ENCODE data around the gene ABHD12B. TPM values are rescaled to one million over a fixed set of nuclear protein-coding genes. Genes with fewer than 3 reads are reported as not detected.
A peak's percentile ranks its signal among the peaks of the same experiment; 100 is the strongest.

Gene ABHD12B
- total and polyA plus RNA-seq, 2 of the 13 experiments (the other 11 are each of a cell fraction or from before 2014, with no cell fraction given), result not detected

DNA sequence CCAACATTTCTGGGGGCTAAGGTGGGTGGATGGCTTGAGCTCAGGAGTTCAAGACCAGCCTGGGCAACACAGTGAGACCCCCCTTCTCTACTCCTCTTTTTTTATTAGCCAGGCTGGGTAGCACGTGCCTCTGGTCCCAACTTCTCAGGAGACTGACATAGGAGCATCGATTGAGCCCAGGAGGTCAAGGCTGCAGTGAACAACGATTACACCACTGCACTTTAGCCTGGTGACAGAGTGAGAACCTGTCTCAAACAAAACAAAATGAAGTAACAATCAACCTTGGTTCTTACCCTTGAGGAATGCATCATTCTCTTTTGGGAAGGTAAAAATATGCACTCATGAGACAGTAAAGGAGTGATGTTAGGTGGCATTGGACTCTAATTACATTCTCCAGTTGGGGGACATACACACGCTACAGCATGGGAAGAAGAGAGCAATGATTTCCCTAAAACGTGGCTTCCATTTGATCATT lies 37.0 kb upstream of the ABHD12B start (continued):
- no peak for TF ChIP-seq GZF1 (CRISPR knock-in tag; IDR thresholded peaks at IDR 0.05)
- TF ChIP-seq TCF7L2 (IDR thresholded peaks at IDR 0.05; ENCODE audit: low read depth, low read length), result no peak
- no peak for TF ChIP-seq ZFP37 (CRISPR knock-in tag; IDR thresholded peaks at IDR 0.05; ENCODE audit: borderline replicate concordance)
- TF ChIP-seq NR2C2 (CRISPR knock-in tag; IDR thresholded peaks at IDR 0.05; ENCODE audit: borderline replicate concordance), result peak; percentile 78
- TF ChIP-seq CBX5 (CRISPR knock-in tag; IDR thresholded peaks at IDR 0.05; ENCODE audit: borderline replicate concordance), result no peak
- TF ChIP-seq HNF4A (CRISPR knock-in tag; IDR thresholded peaks at IDR 0.05), result peak; percentile 84
- 0 out of 2 replicates have a peak, but pooled peaks have one; percentile 36 for TF ChIP-seq SIX1 (CRISPR knock-in tag; IDR thresholded peaks at IDR 0.05; ENCODE audit: borderline replicate concordance)
- no peak for TF ChIP-seq ELF1 (CRISPR knock-in tag; IDR thresholded peaks at IDR 0.05)
- TF ChIP-seq HDAC2 (CRISPR knock-in tag; IDR thresholded peaks at IDR 0.05), result peak; percentile 70; the same call in 1 of the 2 replicates
- TF ChIP-seq, protein P1, sequence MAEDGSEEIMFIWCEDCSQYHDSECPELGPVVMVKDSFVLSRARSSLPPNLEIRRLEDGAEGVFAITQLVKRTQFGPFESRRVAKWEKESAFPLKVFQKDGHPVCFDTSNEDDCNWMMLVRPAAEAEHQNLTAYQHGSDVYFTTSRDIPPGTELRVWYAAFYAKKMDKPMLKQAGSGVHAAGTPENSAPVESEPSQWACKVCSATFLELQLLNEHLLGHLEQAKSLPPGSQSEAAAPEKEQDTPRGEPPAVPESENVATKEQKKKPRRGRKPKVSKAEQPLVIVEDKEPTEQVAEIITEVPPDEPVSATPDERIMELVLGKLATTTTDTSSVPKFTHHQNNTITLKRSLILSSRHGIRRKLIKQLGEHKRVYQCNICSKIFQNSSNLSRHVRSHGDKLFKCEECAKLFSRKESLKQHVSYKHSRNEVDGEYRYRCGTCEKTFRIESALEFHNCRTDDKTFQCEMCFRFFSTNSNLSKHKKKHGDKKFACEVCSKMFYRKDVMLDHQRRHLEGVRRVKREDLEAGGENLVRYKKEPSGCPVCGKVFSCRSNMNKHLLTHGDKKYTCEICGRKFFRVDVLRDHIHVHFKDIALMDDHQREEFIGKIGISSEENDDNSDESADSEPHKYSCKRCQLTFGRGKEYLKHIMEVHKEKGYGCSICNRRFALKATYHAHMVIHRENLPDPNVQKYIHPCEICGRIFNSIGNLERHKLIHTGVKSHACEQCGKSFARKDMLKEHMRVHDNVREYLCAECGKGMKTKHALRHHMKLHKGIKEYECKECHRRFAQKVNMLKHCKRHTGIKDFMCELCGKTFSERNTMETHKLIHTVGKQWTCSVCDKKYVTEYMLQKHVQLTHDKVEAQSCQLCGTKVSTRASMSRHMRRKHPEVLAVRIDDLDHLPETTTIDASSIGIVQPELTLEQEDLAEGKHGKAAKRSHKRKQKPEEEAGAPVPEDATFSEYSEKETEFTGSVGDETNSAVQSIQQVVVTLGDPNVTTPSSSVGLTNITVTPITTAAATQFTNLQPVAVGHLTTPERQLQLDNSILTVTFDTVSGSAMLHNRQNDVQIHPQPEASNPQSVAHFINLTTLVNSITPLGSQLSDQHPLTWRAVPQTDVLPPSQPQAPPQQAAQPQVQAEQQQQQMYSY (CRISPR knock-in tag; IDR thresholded peaks at IDR 0.05), result no peak
- TF ChIP-seq ZGPAT (CRISPR knock-in tag; IDR thresholded peaks at IDR 0.05), result peak; percentile 52; the same call in 1 of the 2 replicates
- no peak for TF ChIP-seq ZNF607 (CRISPR knock-in tag; IDR thresholded peaks at IDR 0.05; ENCODE audit: borderline replicate concordance)
- peak; percentile 30; the same call in 1 of the 2 replicates for TF ChIP-seq IKZF5 (CRISPR knock-in tag; IDR thresholded peaks at IDR 0.05)
- TF ChIP-seq, protein P2, sequence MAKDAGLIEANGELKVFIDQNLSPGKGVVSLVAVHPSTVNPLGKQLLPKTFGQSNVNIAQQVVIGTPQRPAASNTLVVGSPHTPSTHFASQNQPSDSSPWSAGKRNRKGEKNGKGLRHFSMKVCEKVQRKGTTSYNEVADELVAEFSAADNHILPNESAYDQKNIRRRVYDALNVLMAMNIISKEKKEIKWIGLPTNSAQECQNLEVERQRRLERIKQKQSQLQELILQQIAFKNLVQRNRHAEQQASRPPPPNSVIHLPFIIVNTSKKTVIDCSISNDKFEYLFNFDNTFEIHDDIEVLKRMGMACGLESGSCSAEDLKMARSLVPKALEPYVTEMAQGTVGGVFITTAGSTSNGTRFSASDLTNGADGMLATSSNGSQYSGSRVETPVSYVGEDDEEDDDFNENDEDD (CRISPR knock-in tag; IDR thresholded peaks at IDR 0.05; ENCODE audit: borderline replicate concordance), result no peak
- 0 out of 2 replicates have a peak, but pooled peaks have one; percentile 29 for TF ChIP-seq HIVEP1 (CRISPR knock-in tag; IDR thresholded peaks at IDR 0.05)
- TF ChIP-seq ZIK1 (CRISPR knock-in tag; IDR thresholded peaks at IDR 0.05; ENCODE audit: borderline replicate concordance, low read depth), result no peak
- peak; percentile 80 for TF ChIP-seq SALL1 (CRISPR knock-in tag; IDR thresholded peaks at IDR 0.05)
- TF ChIP-seq, protein P3, sequence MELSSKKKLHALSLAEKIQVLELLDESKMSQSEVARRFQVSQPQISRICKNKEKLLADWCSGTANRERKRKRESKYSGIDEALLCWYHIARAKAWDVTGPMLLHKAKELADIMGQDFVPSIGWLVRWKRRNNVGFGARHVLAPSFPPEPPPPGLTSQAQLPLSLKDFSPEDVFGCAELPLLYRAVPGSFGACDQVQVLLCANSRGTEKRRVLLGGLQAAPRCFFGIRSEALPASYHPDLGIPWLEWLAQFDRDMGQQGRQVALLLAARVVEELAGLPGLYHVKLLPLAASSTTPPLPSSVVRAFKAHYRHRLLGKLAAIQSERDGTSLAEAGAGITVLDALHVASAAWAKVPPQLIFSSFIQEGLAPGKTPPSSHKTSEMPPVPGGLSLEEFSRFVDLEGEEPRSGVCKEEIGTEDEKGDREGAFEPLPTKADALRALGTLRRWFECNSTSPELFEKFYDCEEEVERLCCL (CRISPR knock-in tag; IDR thresholded peaks at IDR 0.05; ENCODE audit: borderline replicate concordance), result no peak
- no peak for TF ChIP-seq XRCC5 (optimal IDR thresholded peaks at IDR 0.05; ENCODE audit: low read length)
- 0 out of 2 replicates have a peak, but pooled peaks have one; percentile 23 for TF ChIP-seq GATAD1 (CRISPR knock-in tag; IDR thresholded peaks at IDR 0.05)
- TF ChIP-seq CHD2 (IDR thresholded peaks at IDR 0.05; ENCODE audit: low read depth, low read length), result no peak
- no peak for TF ChIP-seq ZNF720 (CRISPR knock-in tag; IDR thresholded peaks at IDR 0.05)
- no peak for TF ChIP-seq MXD4 (CRISPR knock-in tag; IDR thresholded peaks at IDR 0.05)
